Keratinocyte (primary cell): Measurements from ENCODE around the gene ABHD8. TPM values are rescaled to one million over a fixed set of nuclear protein-coding genes. Genes with fewer than 3 reads are reported as not detected.
A peak's percentile ranks its signal among the peaks of the same experiment; 100 is the strongest.

Source experiments
- DNase-seq: peaks from one replicate; pipeline ENCODE4 v3.0.0-alpha.2; 2011; ENCODE audit warnings: low read depth, missing footprints, low spot score
- FAIRE-seq: peaks from 2 replicates; lab custom pipeline; 2011; peaks lifted over from hg19 to GRCh38; lab: Jason Lieb, UNC
- H2AFZ ChIP-seq: 2 replicates; pipeline ENCODE4 v1.6.0; 2012; ENCODE audit warnings: low read length, control low read depth, inconsistent platforms; ENCODE audit not compliant: control insufficient read depth
- H3K27ac ChIP-seq: 2 replicates; pipeline ENCODE4 v1.5.1; 2011; ENCODE audit warnings: low read length; ENCODE audit not compliant: control insufficient read depth, insufficient read depth
- H3K27me3 ChIP-seq: 3 replicates; pipeline ENCODE4 v1.6.0; 2011; ENCODE audit warnings: low read length; ENCODE audit not compliant: control insufficient read depth, insufficient read depth; ENCODE audit errors: extremely low read depth
- H3K36me3 ChIP-seq, 2 experiments: 2 replicates in 1 of 2; 3 replicates in 1 of 2; pipeline ENCODE4 v1.5.1; 2011; ENCODE audit warnings: low read length in 2 of 2, mild to moderate bottlenecking in 1 of 2; ENCODE audit not compliant: control insufficient read depth in 2 of 2, insufficient read depth in 2 of 2; ENCODE audit errors: extremely low read depth in 1 of 2
- H3K4me1 ChIP-seq: 3 replicates; pipeline ENCODE4 v1.5.1; 2011; ENCODE audit warnings: low read length; ENCODE audit not compliant: control insufficient read depth, insufficient read depth; ENCODE audit errors: extremely low read depth
- H3K4me2 ChIP-seq: 3 replicates; pipeline ENCODE4 v1.6.0; 2011; ENCODE audit warnings: low read depth, low read length; ENCODE audit not compliant: control insufficient read depth, insufficient read depth; ENCODE audit errors: extremely low read depth
- H3K4me3 ChIP-seq, 3 experiments: fragments of 200-600 bp in 1 of 3; sonication (generic) in 1 of 3; 2 replicates in 2 of 3; 3 replicates in 1 of 3; pipeline ENCODE4 v1.5.1; 2011 to 2016; ENCODE audit warnings: low read length in 3 of 3, mild to moderate bottlenecking in 3 of 3, control low read depth in 2 of 3, inconsistent platforms in 1 of 3, low read depth in 1 of 3, mixed read lengths in 1 of 3, mixed run types in 1 of 3, moderate library complexity in 1 of 3; ENCODE audit not compliant: control insufficient read depth in 2 of 3, insufficient read depth in 2 of 3; ENCODE audit errors: extremely low read depth in 1 of 3
- H3K79me2 ChIP-seq: 2 replicates; pipeline ENCODE4 v1.6.0; 2012; ENCODE audit warnings: low read length; ENCODE audit not compliant: control insufficient read depth, insufficient read depth
- H3K9ac ChIP-seq: 3 replicates; pipeline ENCODE4 v1.6.0; 2011; ENCODE audit warnings: low read length; ENCODE audit not compliant: control insufficient read depth, insufficient read depth; ENCODE audit errors: extremely low read depth
- H3K9me1 ChIP-seq: 3 replicates; pipeline ENCODE4 v1.6.0; 2011; ENCODE audit warnings: low read length; ENCODE audit not compliant: control insufficient read depth, insufficient read depth; ENCODE audit errors: extremely low read depth
- H3K9me3 ChIP-seq: 2 replicates; pipeline ENCODE4 v1.5.1; 2012; ENCODE audit warnings: low read depth, low read length; ENCODE audit not compliant: control insufficient read depth
- H4K20me1 ChIP-seq: 3 replicates; pipeline ENCODE4 v1.6.0; 2011; ENCODE audit warnings: low read length; ENCODE audit not compliant: control insufficient read depth, insufficient read depth; ENCODE audit errors: extremely low read depth
- EZH2 ChIP-seq: IDR thresholded peaks from one replicate; pipeline ENCODE4 v1.6.1; 2012; ENCODE audit warnings: inconsistent platforms, mild to moderate bottlenecking, low read length, moderate library complexity
- dilution Hi-C: fragments of 300-500 bp; cut with MboI; formaldehyde crosslinking; loops from one replicate; pipeline ENCODE4 v1.7.0; 2020; ENCODE audit warnings: low sequenced_read_pairs; ENCODE audit not compliant: extremely low pct_ligation_motif_present
- polyA plus RNA-seq, 5 experiments: library from polyadenylated mRNA; depleted of rRNA in 3 of 5; stranded (reverse) in 3 of 5; stranded (forward) in 1 of 5; unstranded in 1 of 5; fragments of >200 nt; gene quantifications; 1 replicate in 1 of 5; 2 replicates in 3 of 5; 3 replicates in 1 of 5; pipeline versions ENCODE4 v1.2.1 to v1.2.3, GENCODE V29; 2011 to 2012; ENCODE audit warnings: missing spikeins in 2 of 5, low read depth in 1 of 5, low replicate concordance in 1 of 5
- TF ChIP-seq, protein P1 (sequence below), 3 experiments: IDR thresholded peaks in 1 of 3; conservative IDR thresholded peaks in 1 of 3; optimal IDR thresholded peaks in 1 of 3; 2 replicates in 2 of 3; 3 replicates in 1 of 3; pipeline versions ENCODE3 to v1.5.1; 2011; ENCODE audit warnings: low read length in 3 of 3, mild to moderate bottlenecking in 3 of 3, moderate library complexity in 2 of 3, control low read depth in 1 of 3, inconsistent platforms in 1 of 3; ENCODE audit not compliant: insufficient read depth in 2 of 3; ENCODE audit errors: extremely low read depth in 1 of 3

The ABHD8 gene
- polyA plus RNA-seq, 1 donor (not counting 4 experiments of a cell fraction or from before 2014, with no cell fraction given): 4.1 TPM

DNA sequence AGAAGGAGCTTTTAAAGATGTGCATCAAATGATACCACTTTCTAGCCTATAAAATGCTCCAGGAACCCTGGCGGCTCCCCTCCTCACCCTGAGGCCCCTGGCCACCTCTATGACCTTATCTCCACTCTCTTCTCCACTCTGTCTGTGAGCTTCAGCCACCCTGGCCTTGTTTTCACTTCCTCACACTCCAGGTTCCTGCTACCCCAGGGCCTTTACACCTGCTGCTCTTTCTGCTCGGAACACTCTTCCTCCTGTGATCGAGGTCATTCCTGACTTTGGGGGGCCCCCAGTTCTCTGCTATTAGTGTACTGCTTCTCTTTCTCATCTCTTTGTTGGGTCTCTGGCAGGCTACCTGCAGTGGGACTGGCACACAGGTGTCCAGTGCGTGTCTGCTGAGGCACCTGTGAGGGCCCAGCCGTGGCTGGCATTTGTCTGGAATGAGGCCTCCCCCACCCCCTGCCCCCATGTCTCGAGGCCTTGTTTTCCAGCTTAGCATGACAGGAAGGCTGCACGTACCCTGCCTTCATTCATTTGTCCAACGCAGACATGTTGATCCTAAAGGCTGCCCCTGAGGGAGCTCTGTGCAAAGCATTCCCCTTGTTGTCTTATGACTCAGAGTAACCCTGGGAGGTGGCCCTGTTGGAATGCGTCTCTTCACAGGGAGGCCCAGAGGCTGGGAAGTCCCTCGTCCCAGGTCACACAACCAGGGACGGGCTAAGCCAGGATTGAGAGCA, 8.4 kb upstream of the ABHD8 start:
- no peaks in the 10 kb centered on the region for H3K9me3 ChIP-seq
- TF ChIP-seq EZH2: no peak
- TF ChIP-seq, protein P1, sequence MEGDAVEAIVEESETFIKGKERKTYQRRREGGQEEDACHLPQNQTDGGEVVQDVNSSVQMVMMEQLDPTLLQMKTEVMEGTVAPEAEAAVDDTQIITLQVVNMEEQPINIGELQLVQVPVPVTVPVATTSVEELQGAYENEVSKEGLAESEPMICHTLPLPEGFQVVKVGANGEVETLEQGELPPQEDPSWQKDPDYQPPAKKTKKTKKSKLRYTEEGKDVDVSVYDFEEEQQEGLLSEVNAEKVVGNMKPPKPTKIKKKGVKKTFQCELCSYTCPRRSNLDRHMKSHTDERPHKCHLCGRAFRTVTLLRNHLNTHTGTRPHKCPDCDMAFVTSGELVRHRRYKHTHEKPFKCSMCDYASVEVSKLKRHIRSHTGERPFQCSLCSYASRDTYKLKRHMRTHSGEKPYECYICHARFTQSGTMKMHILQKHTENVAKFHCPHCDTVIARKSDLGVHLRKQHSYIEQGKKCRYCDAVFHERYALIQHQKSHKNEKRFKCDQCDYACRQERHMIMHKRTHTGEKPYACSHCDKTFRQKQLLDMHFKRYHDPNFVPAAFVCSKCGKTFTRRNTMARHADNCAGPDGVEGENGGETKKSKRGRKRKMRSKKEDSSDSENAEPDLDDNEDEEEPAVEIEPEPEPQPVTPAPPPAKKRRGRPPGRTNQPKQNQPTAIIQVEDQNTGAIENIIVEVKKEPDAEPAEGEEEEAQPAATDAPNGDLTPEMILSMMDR (optimal IDR thresholded peaks at IDR 0.05 in 1 of 3, IDR thresholded peaks at IDR 0.05 in 1 of 3, conservative IDR thresholded peaks at IDR 0.05 in 1 of 3; ENCODE audit: extremely low read depth in 1 of 3, insufficient read depth in 2 of 3, low read length in 3 of 3): no peak
- no peaks in the 10 kb centered on the region for H3K9me1 ChIP-seq
- peaks cover 51% of the 10 kb centered on the region for H3K79me2 ChIP-seq
- H3K27me3 ChIP-seq: no peaks in the 10 kb centered on the region
- peak overlapping the region; percentile 54 for H3K4me2 ChIP-seq
- H3K9ac ChIP-seq: peak overlapping the region; percentile 59
- H3K4me1 ChIP-seq: peaks cover 25% of the 10 kb centered on the region
- H3K36me3 ChIP-seq: peaks cover 17 to 24% of the 10 kb centered on the region in 2 experiments
- no peak for DNase-seq
- peak overlapping the region; percentile 73 for H3K27ac ChIP-seq
- dilution Hi-C loops: no loop called here
- peak overlapping the region in 2 of 3 experiments; percentile 2 to 21 for H3K4me3 ChIP-seq
- FAIRE-seq: peak; percentile 53
- peaks cover 4% of the 10 kb centered on the region for H4K20me1 ChIP-seq
- H2AFZ ChIP-seq: no peak overlapping the region

DNA sequence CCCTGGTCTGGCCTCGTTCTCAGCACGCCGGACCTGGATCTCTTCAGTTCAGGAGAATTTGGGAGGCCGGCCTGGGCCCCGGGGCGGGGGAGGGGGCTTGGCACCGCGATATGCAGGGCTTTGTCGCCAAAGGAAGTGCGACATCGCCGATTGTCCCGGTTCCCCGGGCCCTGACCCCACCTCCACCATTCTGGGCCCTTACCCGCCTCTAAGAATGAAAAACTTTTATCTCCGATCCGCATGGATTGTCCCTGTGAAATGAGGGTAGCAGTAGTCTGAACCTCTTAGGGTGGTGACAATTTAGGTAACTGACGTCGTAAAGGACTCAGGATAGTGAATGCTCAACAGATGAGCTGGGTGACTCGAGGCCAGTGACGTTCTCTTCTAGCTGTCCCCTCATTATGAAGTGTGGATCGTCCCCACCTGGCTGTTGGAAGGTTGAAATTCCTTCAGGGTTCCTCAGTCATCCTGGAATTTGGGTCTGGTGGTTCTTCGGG, 6.8 kb upstream of the ABHD8 start:
- Histone ChIP-seq H2AFZ (no peak overlapping the region), H3K9ac (peak overlapping the region; percentile 87), H3K27ac (peak overlapping the region; percentile 67), H3K27me3 (no peaks in the 10 kb centered on the region), H3K4me1 (peaks cover 31% of the 10 kb centered on the region), H3K4me3 (peak overlapping the region; percentile 83 to 97 (median 94)), H4K20me1 (peaks cover 4% of the 10 kb centered on the region), H3K9me3 (no peaks in the 10 kb centered on the region), H3K4me2 (peak overlapping the region; percentile 83), H3K36me3 (peaks cover 14 to 16% of the 10 kb centered on the region in 2 experiments), H3K9me1 (peaks cover under 1% of the 10 kb centered on the region), H3K79me2 (peaks cover 55% of the 10 kb centered on the region)
- FAIRE-seq (no peak), DNase-seq (no peak)
- dilution Hi-C loops: no loop called here
- TF ChIP-seq, protein P1 (optimal IDR thresholded peaks at IDR 0.05 in 1 of 3, IDR thresholded peaks at IDR 0.05 in 1 of 3, conservative IDR thresholded peaks at IDR 0.05 in 1 of 3; ENCODE audit: extremely low read depth in 1 of 3, insufficient read depth in 2 of 3, low read length in 3 of 3): no peak
- no peak for TF ChIP-seq EZH2
